ENCODE measurements around the gene RAB11B. TPM values are rescaled to one million over a fixed set of nuclear protein-coding genes. Genes with fewer than 3 reads are reported as not detected.

RAB11B gene
- total and polyA plus RNA-seq, 2 of the 13 experiments (the other 11 are each of a cell fraction or from before 2014, with no cell fraction given), result 6.0 to 28.4 TPM

- no peak for TF ChIP-seq CREB3 (CRISPR knock-in tag; IDR thresholded peaks at IDR 0.05)
- peak; percentile 50; the same call in 1 of the 2 replicates for TF ChIP-seq ZBTB37 (CRISPR knock-in tag; IDR thresholded peaks at IDR 0.05)
- TF ChIP-seq ZNF557 (CRISPR knock-in tag; IDR thresholded peaks at IDR 0.05), result no peak
- TF ChIP-seq, protein P1, sequence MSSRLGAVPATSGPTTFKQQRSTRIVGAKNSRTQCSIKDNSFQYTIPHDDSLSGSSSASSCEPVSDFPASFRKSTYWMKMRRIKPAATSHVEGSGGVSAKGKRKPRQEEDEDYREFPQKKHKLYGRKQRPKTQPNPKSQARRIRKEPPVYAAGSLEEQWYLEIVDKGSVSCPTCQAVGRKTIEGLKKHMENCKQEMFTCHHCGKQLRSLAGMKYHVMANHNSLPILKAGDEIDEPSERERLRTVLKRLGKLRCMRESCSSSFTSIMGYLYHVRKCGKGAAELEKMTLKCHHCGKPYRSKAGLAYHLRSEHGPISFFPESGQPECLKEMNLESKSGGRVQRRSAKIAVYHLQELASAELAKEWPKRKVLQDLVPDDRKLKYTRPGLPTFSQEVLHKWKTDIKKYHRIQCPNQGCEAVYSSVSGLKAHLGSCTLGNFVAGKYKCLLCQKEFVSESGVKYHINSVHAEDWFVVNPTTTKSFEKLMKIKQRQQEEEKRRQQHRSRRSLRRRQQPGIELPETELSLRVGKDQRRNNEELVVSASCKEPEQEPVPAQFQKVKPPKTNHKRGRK (CRISPR knock-in tag; IDR thresholded peaks at IDR 0.05), result no peak
- no peak; the same call in 1 of the 2 replicates for TF ChIP-seq JDP2 (CRISPR knock-in tag; IDR thresholded peaks at IDR 0.05; ENCODE audit: borderline replicate concordance)
- TF ChIP-seq MBNL3 (CRISPR knock-in tag; conservative IDR thresholded peaks at IDR 0.05), result no peak
- no peak for TF ChIP-seq ZNF850 (CRISPR knock-in tag; conservative IDR thresholded peaks at IDR 0.05)
- TF ChIP-seq ARNTL (CRISPR knock-in tag; IDR thresholded peaks at IDR 0.05), result peak; percentile 86
- peak; percentile 83 for TF ChIP-seq KDM6A (CRISPR knock-in tag; IDR thresholded peaks at IDR 0.05; ENCODE audit: low read depth)
- no peak for TF ChIP-seq NCOA5 (CRISPR knock-in tag; IDR thresholded peaks at IDR 0.05)
- TF ChIP-seq ELF3 (CRISPR knock-in tag; IDR thresholded peaks at IDR 0.05), result peak; percentile 92
- no peak for TF ChIP-seq ZKSCAN1 (IDR thresholded peaks at IDR 0.05; ENCODE audit: low read length)
- 0 out of 2 replicates have a peak, but pooled peaks have one; percentile 32 for TF ChIP-seq ARNT2 (CRISPR knock-in tag; IDR thresholded peaks at IDR 0.05; ENCODE audit: low read depth)
- peak; percentile 81 for TF ChIP-seq ATF2 (CRISPR knock-in tag; IDR thresholded peaks at IDR 0.05)
- TF ChIP-seq ZNF121 (CRISPR knock-in tag; IDR thresholded peaks at IDR 0.05), result no peak; the same call in none of the 2 replicates
- peak; percentile 79; the same call in 1 of the 2 replicates for TF ChIP-seq ZSCAN31 (CRISPR knock-in tag; IDR thresholded peaks at IDR 0.05; ENCODE audit: low read depth)
- peak; percentile 26; the same call in 1 of the 2 replicates for TF ChIP-seq MIER2 (CRISPR knock-in tag; IDR thresholded peaks at IDR 0.05)
- no peak for TF ChIP-seq ZNF260 (CRISPR knock-in tag; IDR thresholded peaks at IDR 0.05; ENCODE audit: borderline replicate concordance, low read depth)
- TF ChIP-seq, protein P2, sequence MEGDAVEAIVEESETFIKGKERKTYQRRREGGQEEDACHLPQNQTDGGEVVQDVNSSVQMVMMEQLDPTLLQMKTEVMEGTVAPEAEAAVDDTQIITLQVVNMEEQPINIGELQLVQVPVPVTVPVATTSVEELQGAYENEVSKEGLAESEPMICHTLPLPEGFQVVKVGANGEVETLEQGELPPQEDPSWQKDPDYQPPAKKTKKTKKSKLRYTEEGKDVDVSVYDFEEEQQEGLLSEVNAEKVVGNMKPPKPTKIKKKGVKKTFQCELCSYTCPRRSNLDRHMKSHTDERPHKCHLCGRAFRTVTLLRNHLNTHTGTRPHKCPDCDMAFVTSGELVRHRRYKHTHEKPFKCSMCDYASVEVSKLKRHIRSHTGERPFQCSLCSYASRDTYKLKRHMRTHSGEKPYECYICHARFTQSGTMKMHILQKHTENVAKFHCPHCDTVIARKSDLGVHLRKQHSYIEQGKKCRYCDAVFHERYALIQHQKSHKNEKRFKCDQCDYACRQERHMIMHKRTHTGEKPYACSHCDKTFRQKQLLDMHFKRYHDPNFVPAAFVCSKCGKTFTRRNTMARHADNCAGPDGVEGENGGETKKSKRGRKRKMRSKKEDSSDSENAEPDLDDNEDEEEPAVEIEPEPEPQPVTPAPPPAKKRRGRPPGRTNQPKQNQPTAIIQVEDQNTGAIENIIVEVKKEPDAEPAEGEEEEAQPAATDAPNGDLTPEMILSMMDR (CRISPR knock-in tag; IDR thresholded peaks at IDR 0.05), result peak; percentile 12; the same call in 1 of the 2 replicates
- TF ChIP-seq MTF1 (CRISPR knock-in tag; IDR thresholded peaks at IDR 0.05), result no peak
These were observed 33.1 kb upstream of the RAB11B start (continued) for GRCh38 chr19:8357007-8357521.
